DOHH2 (cell line): ENCODE measurements around the gene PLEKHH3.

Experiments used
- EZH2phosphoT487 ChIP-seq: fragments of 200-600 bp; sonication (generic); IDR thresholded peaks from 2 replicates; pipeline ENCODE4 v1.6.1; 2017; ENCODE audit warnings: borderline replicate concordance, mild to moderate bottlenecking, antibody characterized with exemption, low read length, moderate library complexity, mixed read lengths
- TF ChIP-seq, protein P1 (sequence below): fragments of 200-600 bp; sonication (generic); IDR thresholded peaks from one replicate; pipeline ENCODE4 v1.5.1; 2014; ENCODE audit warnings: antibody characterized with exemption, mild to moderate bottlenecking, low read depth, low read length; ENCODE audit not compliant: poor library complexity, severe bottlenecking

DNA sequence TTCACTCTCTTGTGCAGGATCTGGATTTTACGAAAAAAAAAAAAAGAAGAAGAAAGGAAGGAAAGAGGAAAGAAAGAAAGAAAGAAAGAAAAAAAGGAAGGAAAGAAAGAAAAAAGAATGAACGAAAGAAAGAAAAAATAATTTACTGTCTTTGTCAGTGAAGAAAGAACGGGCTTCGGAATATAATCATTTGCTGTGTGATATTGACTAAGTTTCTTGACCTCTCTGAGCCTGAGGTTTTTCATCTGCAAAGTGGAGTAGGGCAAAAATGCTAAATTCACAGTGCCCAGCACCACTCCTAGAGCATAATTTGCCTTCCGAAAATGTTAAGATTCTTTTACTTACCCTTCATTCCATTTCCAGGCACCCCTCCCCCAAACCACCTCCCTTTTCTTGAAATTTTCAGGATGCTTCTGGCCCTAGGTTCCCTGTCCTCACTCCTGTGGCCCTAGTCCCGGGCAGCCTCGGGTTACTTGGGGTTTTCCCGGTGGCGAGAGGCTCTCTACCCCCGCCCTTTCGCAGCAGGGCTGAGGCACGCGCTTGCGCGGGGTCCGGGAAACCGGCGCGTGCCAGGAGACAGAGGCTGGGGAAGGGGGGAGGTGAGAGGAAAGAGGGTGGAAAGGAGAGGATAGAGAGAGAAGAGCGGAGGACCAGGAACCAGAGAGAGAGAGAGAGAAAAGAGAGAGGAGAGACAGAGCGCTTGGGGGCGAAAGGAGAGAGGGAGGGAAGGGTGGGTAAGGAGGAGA is 5.4 kb upstream of the PLEKHH3 start, which contains the start of gene CNTNAP1:
- TF ChIP-seq, protein P1, sequence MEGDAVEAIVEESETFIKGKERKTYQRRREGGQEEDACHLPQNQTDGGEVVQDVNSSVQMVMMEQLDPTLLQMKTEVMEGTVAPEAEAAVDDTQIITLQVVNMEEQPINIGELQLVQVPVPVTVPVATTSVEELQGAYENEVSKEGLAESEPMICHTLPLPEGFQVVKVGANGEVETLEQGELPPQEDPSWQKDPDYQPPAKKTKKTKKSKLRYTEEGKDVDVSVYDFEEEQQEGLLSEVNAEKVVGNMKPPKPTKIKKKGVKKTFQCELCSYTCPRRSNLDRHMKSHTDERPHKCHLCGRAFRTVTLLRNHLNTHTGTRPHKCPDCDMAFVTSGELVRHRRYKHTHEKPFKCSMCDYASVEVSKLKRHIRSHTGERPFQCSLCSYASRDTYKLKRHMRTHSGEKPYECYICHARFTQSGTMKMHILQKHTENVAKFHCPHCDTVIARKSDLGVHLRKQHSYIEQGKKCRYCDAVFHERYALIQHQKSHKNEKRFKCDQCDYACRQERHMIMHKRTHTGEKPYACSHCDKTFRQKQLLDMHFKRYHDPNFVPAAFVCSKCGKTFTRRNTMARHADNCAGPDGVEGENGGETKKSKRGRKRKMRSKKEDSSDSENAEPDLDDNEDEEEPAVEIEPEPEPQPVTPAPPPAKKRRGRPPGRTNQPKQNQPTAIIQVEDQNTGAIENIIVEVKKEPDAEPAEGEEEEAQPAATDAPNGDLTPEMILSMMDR, result no peak
- no peak; the same call in 1 of the 2 replicates for TF ChIP-seq EZH2phosphoT487
